Stimulated activated CD4-positive, alpha-beta T cell treated with anti-CD3 and anti-CD28 coated beads, Interleukin-1b, Interleukin-23, amount 100 ng/mL, for 1 hour (primary cell): ENCODE data around the gene CLN6.
"Not testable (repeated sequence)": the region's sequence is repeated elsewhere in the genome, so short reads cannot be mapped to it uniquely, and the experiment has no call there.

Experiments used
- DNase-seq, 2 donors: peaks; one replicate each; pipeline ENCODE4 v3.0.0-alpha.2; 2020; ENCODE audit warnings: low read depth in 2 of 2

The CLN6 gene

DNA sequence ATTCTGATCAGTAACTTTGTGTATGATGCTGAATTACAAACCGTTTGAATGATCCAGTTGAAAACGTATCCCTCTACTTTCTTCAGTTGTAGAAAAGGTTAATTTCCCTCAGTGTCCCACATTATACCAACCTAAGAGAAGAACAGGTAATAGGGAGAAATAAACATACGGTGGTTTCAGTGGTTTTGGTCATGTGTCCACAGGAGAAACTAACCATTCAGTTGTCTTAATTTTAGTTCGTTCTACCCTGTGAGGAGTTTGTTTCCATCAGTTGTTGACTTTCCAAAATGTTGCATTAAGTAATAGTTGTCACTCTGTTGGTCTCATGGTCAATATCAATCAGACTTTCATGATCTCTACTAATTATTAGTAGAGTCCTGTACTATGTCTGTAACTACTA lies 39.5 kb downstream of the CLN6 start:
- no peak for DNase-seq

GRCh38 chr15:68188647-68189046 lies 40.9 kb downstream of the CLN6 start:
- DNase-seq = no peak

DNA sequence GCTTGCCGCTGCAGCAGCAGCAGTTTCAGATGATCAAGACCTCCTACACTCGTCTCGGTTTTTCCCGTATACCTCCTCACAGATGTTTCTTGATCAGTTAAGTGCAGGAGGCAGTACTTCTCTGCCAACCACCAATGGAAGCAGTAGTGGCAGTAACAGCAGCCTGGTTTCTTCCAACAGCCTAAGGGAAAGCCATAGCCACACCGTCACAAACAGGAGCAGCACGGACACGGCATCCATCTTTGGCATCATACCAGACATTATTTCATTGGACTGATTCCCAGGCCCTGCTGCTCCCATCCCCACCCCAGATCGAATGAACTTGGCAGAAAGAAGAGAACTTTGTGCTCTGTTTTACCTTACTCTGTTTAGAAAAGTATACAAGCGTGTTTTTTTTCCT lies 42.0 kb downstream of the CLN6 start:
- no peak for DNase-seq

- DNase-seq = no peak
Observed at GRCh38 chr15:68186671-68187397, 42.7 kb downstream of the CLN6 start.

DNA sequence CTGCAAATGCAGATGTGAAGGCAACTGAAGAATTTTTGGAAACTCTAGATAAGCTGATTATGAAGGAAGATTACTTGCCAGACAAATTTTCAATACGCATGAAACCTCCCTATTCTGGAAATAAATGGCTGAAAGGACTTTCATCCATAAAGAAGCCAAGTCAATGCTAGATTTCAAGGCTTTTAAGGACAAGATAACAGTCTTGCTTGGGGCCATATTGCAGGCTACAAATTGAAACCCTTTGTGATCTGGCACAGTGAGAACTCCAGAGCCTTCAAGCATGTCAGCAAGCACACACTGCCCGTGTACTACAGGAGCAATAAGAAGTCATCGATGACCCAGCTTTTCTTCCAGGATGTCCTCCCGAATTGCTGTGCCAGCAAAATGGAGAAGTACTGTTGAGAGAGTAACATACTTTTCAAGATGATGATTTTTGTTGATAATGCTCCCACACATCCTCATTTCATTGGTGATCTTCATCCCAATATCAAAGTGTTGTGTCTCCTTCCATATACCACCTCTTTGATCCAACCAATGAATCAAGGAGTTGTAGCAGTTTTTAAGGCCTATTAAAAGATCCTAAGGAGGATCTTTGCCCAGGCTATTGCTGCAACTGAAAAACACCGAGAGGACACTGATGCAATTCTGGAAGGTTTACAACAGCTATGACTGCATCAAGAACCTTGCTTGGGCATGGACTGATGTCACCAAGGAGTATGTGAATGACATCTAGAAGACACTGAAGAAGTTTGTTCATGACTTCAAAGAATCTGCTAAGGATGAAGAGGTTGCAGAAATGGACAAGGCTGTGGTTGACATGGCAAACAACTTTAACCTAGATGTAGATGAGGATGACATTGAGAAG lies 44.7 kb downstream of the CLN6 start:
- DNase-seq = no peak

DNA sequence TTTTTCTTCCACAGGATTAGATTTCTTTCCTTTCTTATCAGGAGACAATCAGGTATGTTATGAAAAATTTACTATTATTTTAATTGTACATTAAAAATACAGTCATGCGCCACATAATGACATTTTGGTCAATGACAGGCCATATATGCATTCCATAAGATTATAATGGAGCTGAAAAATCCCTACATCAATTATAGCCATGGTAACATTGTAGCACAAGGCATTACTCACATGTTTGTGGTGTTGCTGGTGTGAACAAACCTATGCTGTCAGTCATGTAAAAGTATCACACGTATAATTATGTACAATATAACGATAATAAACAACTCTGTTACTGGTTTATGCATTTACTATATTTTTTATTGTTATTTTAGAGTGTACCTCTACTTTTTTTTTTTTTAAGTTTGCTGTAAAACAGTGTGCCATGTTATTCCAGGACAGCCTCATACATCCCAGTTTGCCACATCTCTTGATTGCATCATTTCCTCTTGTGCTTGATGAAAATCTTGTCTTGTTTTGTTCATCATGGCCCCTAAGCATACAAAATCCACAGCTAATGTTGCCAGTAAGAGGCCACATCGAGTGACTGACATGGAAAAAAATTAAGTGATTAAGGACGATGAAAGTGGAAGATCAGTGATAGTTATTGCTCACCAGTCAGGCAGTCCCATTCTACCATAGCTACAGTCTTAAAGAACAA lies 45.8 kb downstream of the CLN6 start:
- no peak for DNase-seq

DNA sequence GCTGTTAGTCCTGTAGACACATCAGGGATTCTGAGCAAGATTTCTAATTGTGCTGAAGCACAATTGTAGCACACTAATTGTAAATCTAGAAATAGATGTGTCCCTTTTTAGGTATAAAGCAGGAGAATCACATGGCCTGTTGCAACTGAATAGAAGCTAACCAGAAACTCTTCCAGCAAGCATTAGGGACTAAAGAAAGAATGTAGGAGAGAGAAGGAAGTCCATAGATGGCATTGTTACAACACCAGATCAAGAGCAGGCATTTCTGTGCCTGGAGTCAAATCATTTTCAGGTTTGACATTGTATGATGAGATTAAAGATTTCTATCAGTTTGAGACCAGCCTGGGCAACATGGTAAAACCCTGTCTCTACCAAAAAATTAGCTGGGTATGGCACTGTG lies 51.8 kb downstream of the CLN6 start:
- DNase-seq = no peak

DNA sequence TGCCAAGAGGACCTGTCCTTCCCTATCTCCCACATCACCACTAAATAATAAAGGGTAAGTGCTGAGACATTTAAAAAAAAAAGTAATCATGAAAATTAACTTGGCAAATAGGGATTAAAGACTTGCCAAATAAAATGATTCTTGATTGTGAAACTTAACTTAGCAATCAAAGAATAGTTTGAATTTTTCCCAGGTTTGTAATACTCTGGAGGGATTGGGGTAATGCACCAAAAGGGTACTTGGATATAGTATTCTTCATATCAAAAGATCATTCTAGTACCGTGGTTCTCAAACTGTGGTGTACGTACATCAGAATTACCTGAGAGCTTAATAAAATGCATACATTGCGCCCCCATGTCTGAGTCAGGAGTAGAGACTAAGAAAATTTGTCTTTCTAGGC lies 52.9 kb downstream of the CLN6 start:
- no peak for DNase-seq

DNA sequence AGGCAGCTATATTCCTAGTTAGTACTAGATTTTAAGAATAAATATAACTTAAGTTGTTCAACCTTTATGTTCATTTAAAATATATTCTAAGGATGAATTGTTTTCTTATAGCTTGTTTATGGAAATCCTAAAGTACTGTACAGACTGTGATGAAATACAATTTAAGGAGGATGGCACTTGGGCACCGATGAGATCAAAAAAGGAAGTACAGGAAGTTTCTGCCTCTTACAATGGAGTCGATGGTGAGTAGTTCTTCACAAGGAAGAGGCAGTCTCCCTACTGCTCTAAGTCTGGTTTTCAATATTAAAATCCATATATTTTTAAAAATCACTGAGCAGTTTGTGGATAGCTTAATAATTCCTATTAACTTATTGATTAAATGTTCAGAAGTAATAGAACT lies 54.0 kb downstream of the CLN6 start:
- DNase-seq = no peak

- DNase-seq = no peak
Observed at GRCh38 chr15:68173119-68173518, 56.4 kb downstream of the CLN6 start.

GRCh38 chr15:68172037-68172436 lies 57.5 kb downstream of the CLN6 start:
- not testable (repeated sequence) for DNase-seq

- DNase-seq = no peak
Observed at GRCh38 chr15:68166847-68167246, 62.7 kb downstream of the CLN6 start.

- no peak for DNase-seq
Observed at GRCh38 chr15:68163191-68163590, 66.3 kb downstream of the CLN6 start.

GRCh38 chr15:68158046-68158628 lies 71.4 kb downstream of the CLN6 start:
- DNase-seq = no peak

GRCh38 chr15:68157074-68157473 lies 72.5 kb downstream of the CLN6 start:
- no peak for DNase-seq
